ENCODE data around the gene PRXL2B. TPM values are rescaled to one million over a fixed set of nuclear protein-coding genes. Genes with fewer than 3 reads are reported as not detected.

The PRXL2B gene
- total and polyA plus RNA-seq, 2 experiments from 2014 or later = 25.5 to 44.0 TPM

DNA sequence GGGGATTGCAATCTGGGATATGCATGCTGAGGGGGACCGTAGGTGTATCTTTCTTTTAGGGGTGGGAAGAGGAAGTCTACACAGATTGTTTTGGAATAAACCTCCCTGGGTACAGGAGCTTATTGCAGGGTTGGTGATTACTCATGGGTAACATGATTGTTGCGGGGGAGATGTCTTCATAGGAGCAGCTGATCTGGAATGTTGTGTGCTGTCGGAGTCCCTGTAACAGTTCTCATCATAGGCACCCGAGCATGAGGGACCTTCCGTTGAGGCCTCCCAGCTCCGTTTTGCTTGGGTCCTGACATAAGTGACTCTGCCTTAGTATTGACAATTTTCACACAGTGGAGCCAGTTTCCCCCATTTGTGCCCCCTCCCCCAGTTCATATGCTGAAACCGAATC, 4.2 kb upstream of the PRXL2B start:
- Histone ChIP-seq H3K9me2 (ENCODE audit: insufficient read depth) (no peaks in the 10 kb centered on the region), H3K27ac (ENCODE audit: low read depth) (no peak overlapping the region), H2AFZ (no peak overlapping the region), H3K4me3 (no peak overlapping the region), H3K79me2 (replicated peaks; ENCODE audit: insufficient read depth) (no peaks in the 10 kb centered on the region), H3K36me3 (ENCODE audit: insufficient read depth) (no peaks in the 10 kb centered on the region), H3K27me3 (ENCODE audit: insufficient read depth) (no peaks in the 10 kb centered on the region), H3K4me1 (ENCODE audit: insufficient read depth) (peaks cover 13% of the 10 kb centered on the region), H3K4me2 (no peak overlapping the region), H4K20me1 (replicated peaks; ENCODE audit: insufficient read depth) (no peaks in the 10 kb centered on the region), H3F3A (replicated peaks; ENCODE audit: low read depth) (no peaks in the 10 kb centered on the region)
- Mint-ChIP-seq H3K27ac (no peak overlapping the region), H3K36me3 (ENCODE audit: low read depth) (no peaks in the 10 kb centered on the region), H3K4me3 (no peak overlapping the region), H3K27me3 (ENCODE audit: insufficient read depth, low read depth, poor library complexity) (peaks cover 7% of the 10 kb centered on the region), H3K9me3 (no peaks in the 10 kb centered on the region), H3K4me1 (peaks cover 24% of the 10 kb centered on the region)
- TF ChIP-seq, protein P1, sequence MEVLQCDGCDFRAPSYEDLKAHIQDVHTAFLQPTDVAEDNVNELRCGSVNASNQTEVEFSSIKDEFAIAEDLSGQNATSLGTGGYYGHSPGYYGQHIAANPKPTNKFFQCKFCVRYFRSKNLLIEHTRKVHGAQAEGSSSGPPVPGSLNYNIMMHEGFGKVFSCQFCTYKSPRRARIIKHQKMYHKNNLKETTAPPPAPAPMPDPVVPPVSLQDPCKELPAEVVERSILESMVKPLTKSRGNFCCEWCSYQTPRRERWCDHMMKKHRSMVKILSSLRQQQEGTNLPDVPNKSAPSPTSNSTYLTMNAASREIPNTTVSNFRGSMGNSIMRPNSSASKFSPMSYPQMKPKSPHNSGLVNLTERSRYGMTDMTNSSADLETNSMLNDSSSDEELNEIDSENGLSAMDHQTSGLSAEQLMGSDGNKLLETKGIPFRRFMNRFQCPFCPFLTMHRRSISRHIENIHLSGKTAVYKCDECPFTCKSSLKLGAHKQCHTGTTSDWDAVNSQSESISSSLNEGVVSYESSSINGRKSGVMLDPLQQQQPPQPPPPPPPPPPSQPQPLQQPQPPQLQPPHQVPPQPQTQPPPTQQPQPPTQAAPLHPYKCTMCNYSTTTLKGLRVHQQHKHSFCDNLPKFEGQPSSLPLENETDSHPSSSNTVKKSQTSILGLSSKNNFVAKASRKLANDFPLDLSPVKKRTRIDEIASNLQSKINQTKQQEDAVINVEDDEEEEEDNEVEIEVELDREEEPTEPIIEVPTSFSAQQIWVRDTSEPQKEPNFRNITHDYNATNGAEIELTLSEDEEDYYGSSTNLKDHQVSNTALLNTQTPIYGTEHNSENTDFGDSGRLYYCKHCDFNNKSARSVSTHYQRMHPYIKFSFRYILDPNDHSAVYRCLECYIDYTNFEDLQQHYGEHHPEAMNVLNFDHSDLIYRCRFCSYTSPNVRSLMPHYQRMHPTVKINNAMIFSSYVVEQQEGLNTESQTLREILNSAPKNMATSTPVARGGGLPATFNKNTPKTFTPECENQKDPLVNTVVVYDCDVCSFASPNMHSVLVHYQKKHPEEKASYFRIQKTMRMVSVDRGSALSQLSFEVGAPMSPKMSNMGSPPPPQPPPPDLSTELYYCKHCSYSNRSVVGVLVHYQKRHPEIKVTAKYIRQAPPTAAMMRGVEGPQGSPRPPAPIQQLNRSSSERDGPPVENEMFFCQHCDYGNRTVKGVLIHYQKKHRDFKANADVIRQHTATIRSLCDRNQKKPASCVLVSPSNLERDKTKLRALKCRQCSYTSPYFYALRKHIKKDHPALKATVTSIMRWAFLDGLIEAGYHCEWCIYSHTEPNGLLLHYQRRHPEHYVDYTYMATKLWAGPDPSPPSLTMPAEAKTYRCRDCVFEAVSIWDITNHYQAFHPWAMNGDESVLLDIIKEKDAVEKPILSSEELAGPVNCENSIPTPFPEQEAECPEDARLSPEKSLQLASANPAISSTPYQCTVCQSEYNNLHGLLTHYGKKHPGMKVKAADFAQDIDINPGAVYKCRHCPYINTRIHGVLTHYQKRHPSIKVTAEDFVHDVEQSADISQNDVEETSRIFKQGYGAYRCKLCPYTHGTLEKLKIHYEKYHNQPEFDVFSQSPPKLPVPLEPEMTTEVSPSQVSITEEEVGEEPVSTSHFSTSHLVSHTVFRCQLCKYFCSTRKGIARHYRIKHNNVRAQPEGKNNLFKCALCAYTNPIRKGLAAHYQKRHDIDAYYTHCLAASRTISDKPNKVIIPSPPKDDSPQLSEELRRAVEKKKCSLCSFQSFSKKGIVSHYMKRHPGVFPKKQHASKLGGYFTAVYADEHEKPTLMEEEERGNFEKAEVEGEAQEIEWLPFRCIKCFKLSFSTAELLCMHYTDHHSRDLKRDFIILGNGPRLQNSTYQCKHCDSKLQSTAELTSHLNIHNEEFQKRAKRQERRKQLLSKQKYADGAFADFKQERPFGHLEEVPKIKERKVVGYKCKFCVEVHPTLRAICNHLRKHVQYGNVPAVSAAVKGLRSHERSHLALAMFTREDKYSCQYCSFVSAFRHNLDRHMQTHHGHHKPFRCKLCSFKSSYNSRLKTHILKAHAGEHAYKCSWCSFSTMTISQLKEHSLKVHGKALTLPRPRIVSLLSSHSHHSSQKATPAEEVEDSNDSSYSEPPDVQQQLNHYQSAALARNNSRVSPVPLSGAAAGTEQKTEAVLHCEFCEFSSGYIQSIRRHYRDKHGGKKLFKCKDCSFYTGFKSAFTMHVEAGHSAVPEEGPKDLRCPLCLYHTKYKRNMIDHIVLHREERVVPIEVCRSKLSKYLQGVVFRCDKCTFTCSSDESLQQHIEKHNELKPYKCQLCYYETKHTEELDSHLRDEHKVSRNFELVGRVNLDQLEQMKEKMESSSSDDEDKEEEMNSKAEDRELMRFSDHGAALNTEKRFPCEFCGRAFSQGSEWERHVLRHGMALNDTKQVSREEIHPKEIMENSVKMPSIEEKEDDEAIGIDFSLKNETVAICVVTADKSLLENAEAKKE (CRISPR knock-in tag; IDR thresholded peaks at IDR 0.05) = no peak
- TF ChIP-seq STAT1 (IDR thresholded peaks at IDR 0.05; ENCODE audit: unreplicated experiment) (no peak), NANOG (IDR thresholded peaks at IDR 0.05; ENCODE audit: borderline replicate concordance) (no peak), POLR2AphosphoS5 (IDR thresholded peaks at IDR 0.05; ENCODE audit: low read depth) (no peak), CTCF (conservative IDR thresholded peaks at IDR 0.05; ENCODE audit: low read depth in 2 of 2) (no peak), EZH2phosphoT487 (IDR thresholded peaks at IDR 0.05; ENCODE audit: unreplicated experiment) (no peak), ZNF331 (CRISPR knock-in tag; IDR thresholded peaks at IDR 0.05; ENCODE audit: low read depth) (no peak), ZNF114 (CRISPR knock-in tag; IDR thresholded peaks at IDR 0.05) (no peak)
- TF ChIP-seq, protein P2, sequence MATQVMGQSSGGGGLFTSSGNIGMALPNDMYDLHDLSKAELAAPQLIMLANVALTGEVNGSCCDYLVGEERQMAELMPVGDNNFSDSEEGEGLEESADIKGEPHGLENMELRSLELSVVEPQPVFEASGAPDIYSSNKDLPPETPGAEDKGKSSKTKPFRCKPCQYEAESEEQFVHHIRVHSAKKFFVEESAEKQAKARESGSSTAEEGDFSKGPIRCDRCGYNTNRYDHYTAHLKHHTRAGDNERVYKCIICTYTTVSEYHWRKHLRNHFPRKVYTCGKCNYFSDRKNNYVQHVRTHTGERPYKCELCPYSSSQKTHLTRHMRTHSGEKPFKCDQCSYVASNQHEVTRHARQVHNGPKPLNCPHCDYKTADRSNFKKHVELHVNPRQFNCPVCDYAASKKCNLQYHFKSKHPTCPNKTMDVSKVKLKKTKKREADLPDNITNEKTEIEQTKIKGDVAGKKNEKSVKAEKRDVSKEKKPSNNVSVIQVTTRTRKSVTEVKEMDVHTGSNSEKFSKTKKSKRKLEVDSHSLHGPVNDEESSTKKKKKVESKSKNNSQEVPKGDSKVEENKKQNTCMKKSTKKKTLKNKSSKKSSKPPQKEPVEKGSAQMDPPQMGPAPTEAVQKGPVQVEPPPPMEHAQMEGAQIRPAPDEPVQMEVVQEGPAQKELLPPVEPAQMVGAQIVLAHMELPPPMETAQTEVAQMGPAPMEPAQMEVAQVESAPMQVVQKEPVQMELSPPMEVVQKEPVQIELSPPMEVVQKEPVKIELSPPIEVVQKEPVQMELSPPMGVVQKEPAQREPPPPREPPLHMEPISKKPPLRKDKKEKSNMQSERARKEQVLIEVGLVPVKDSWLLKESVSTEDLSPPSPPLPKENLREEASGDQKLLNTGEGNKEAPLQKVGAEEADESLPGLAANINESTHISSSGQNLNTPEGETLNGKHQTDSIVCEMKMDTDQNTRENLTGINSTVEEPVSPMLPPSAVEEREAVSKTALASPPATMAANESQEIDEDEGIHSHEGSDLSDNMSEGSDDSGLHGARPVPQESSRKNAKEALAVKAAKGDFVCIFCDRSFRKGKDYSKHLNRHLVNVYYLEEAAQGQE (IDR thresholded peaks at IDR 0.05; ENCODE audit: unreplicated experiment) = no peak
- no peak for DNase-seq (ENCODE audit: low spot score)
- ATAC-seq = no peak
